SK-N-SH (cell line): ENCODE measurements around the gene GLRB. TPM values are rescaled to one million over a fixed set of nuclear protein-coding genes. Genes with fewer than 3 reads are reported as not detected.

Experiments used
- CTCF ChIA-PET: fragments of 300-600, 350-600 bp; formaldehyde crosslinking; extraction: SDS; loops from one replicate; lab custom pipeline; 2021; lab: Yijun Ruan, JAX
- POLR2A ChIA-PET: fragments of 350-600 bp; sonication (Branson Sonifier 250); formaldehyde crosslinking; extraction: SDS; loops from one replicate; lab custom pipeline; 2020; ENCODE audit warnings: antibody characterized with exemption, inconsistent platforms; lab: Yijun Ruan, JAX
- DNase-seq: peaks from one replicate; pipeline ENCODE4 v3.0.0; 2012
- H2AFZ ChIP-seq: fragments of 200-600 bp; sonication (generic); 2 replicates; pipeline ENCODE4 v1.8.1; 2016; ENCODE audit warnings: antibody characterized with exemption, mild to moderate bottlenecking, low read depth
- H3F3A ChIP-seq: fragments of 200-600 bp; sonication (generic); replicated peaks from 2 replicates; pipeline ENCODE3; 2016; ENCODE audit warnings: antibody characterized with exemption, mild to moderate bottlenecking; ENCODE audit not compliant: insufficient read depth
- H3K27ac ChIP-seq, 2 experiments: fragments of 200-500 bp in 1 of 2; fragments of 200-600 bp in 1 of 2; sonication (Bioruptor generic) in 1 of 2; sonication (generic), shearing (Covaris generic) in 1 of 2; 2 replicates each; pipeline versions ENCODE4 v1.5.1 to v1.6.1; 2014 to 2016; ENCODE audit warnings: low read depth in 2 of 2, inconsistent platforms in 1 of 2, low read length in 1 of 2, mild to moderate bottlenecking in 1 of 2, mixed read lengths in 1 of 2
- H3K27me3 ChIP-seq: fragments of 200-600 bp; sonication (generic), shearing (Covaris generic); 2 replicates; pipeline ENCODE4 v1.6.1; 2016; ENCODE audit warnings: mixed run types; ENCODE audit not compliant: insufficient read depth
- H3K36me3 ChIP-seq, 2 experiments: fragments of 200-500 bp in 1 of 2; fragments of 200-600 bp in 1 of 2; sonication (Bioruptor generic) in 1 of 2; sonication (generic) in 1 of 2; replicated peaks in 1 of 2; 2 replicates each; pipeline versions ENCODE3 to v1.5.1; 2014 to 2016; ENCODE audit warnings: low read length in 1 of 2, mild to moderate bottlenecking in 1 of 2; ENCODE audit not compliant: insufficient read depth in 2 of 2, control insufficient read depth in 1 of 2
- H3K4me1 ChIP-seq, 2 experiments: fragments of 200-500 bp in 1 of 2; fragments of 200-600 bp in 1 of 2; sonication (Bioruptor generic) in 1 of 2; sonication (generic), shearing (Covaris generic) in 1 of 2; 2 replicates each; pipeline versions ENCODE4 v1.5.1 to v1.6.1; 2014 to 2016; ENCODE audit warnings: low read depth in 1 of 2, low read length in 1 of 2, mixed run types in 1 of 2; ENCODE audit not compliant: insufficient read depth in 2 of 2, control insufficient read depth in 1 of 2
- H3K4me2 ChIP-seq: fragments of 200-600 bp; sonication (generic), shearing (Covaris generic); 2 replicates; pipeline ENCODE4 v1.6.1; 2017; ENCODE audit warnings: mixed run types
- H3K4me3 ChIP-seq, 2 experiments: fragments of 200-500 bp in 1 of 2; fragments of 200-600 bp in 1 of 2; sonication (Bioruptor generic) in 1 of 2; sonication (generic), shearing (Covaris generic) in 1 of 2; 2 replicates each; pipeline versions ENCODE4 v1.5.1 to v1.8.1; 2014 to 2016; ENCODE audit warnings: low read depth in 2 of 2, inconsistent platforms in 1 of 2, low read length in 1 of 2, mild to moderate bottlenecking in 1 of 2, mixed read lengths in 1 of 2, moderate library complexity in 1 of 2
- H3K79me2 ChIP-seq: fragments of 200-600 bp; sonication (generic); 2 replicates; pipeline ENCODE4 v1.8.1; 2017; ENCODE audit warnings: mild to moderate bottlenecking; ENCODE audit not compliant: insufficient read depth
- H3K9ac ChIP-seq: fragments of 200-600 bp; sonication (generic); 2 replicates; pipeline ENCODE4 v1.6.1; 2017; ENCODE audit warnings: mixed run types
- H3K9me2 ChIP-seq: fragments of 200-600 bp; sonication (generic); 2 replicates; pipeline ENCODE4 v1.6.1; 2017; ENCODE audit warnings: mixed run types
- H3K9me3 ChIP-seq: fragments of 200-600 bp; sonication (generic); 2 replicates; pipeline ENCODE4 v1.6.1; 2017; ENCODE audit warnings: mixed run types, mild to moderate bottlenecking, moderate library complexity
- H4K20me1 ChIP-seq: fragments of 200-600 bp; sonication (generic); 2 replicates; pipeline ENCODE4 v1.6.1; 2017; ENCODE audit warnings: mild to moderate bottlenecking, mixed run types; ENCODE audit not compliant: insufficient read depth
- CHD2 ChIP-seq: fragments of 150-350 bp; IDR thresholded peaks from 2 replicates; pipeline ENCODE4 v1.6.1; 2018; ENCODE audit warnings: low read length; ENCODE audit not compliant: partially characterized antibody
- CTCF ChIP-seq: fragments of 200-600 bp; sonication (generic); IDR thresholded peaks from 2 replicates; pipeline ENCODE4 v1.6.1; 2017; ENCODE audit warnings: antibody characterized with exemption, mild to moderate bottlenecking, moderate library complexity
- ELF1 ChIP-seq: IDR thresholded peaks from 2 replicates; pipeline ENCODE4 v1.4.0; 2012
- EP300 ChIP-seq, 2 experiments: IDR thresholded peaks; 2 replicates each; pipeline versions ENCODE4 v1.4.0 to v1.6.1; 2012; ENCODE audit warnings: borderline replicate concordance in 1 of 2, low read depth in 1 of 2, low read length in 1 of 2
- FOSL2 ChIP-seq: IDR thresholded peaks from 2 replicates; pipeline ENCODE4 v1.4.0; 2012; ENCODE audit warnings: low read depth, mild to moderate bottlenecking, moderate library complexity, borderline replicate concordance
- FOXM1 ChIP-seq: IDR thresholded peaks from 2 replicates; pipeline ENCODE4 v1.4.0; 2012; ENCODE audit warnings: low read depth, mild to moderate bottlenecking
- GABPA ChIP-seq: IDR thresholded peaks from 2 replicates; pipeline ENCODE4 v1.4.0; 2012; ENCODE audit warnings: low read depth, mild to moderate bottlenecking
- GATA2 ChIP-seq: sonication (generic); formaldehyde crosslinking; IDR thresholded peaks from 2 replicates; pipeline ENCODE4 v1.5.0; 2020; ENCODE audit warnings: mild to moderate bottlenecking, missing genetic modification reagents
- JUND ChIP-seq: IDR thresholded peaks from 2 replicates; pipeline ENCODE4 v1.4.0; 2012
- MAX ChIP-seq: IDR thresholded peaks from 2 replicates; pipeline ENCODE4 v1.4.0; 2012; ENCODE audit warnings: low read depth
- NFIC ChIP-seq: IDR thresholded peaks from 2 replicates; pipeline ENCODE4 v1.4.0; 2012; ENCODE audit warnings: borderline replicate concordance
- NRF1 ChIP-seq: IDR thresholded peaks from 2 replicates; pipeline ENCODE4 v1.6.1; 2012; ENCODE audit warnings: low read depth, mild to moderate bottlenecking, low read length
- PBX3 ChIP-seq: IDR thresholded peaks from 2 replicates; pipeline ENCODE4; 2012
- RAD21 ChIP-seq: IDR thresholded peaks from 2 replicates; pipeline ENCODE4 v1.6.1; 2012; ENCODE audit warnings: mild to moderate bottlenecking, low read length
- RCOR1 ChIP-seq: fragments of 150-350 bp; IDR thresholded peaks from 2 replicates; pipeline ENCODE4 v1.6.1; 2017; ENCODE audit warnings: antibody characterized with exemption, low read length
- RXRA ChIP-seq: IDR thresholded peaks from 2 replicates; pipeline ENCODE4 v1.4.0; 2012; ENCODE audit warnings: low read depth, mild to moderate bottlenecking, borderline replicate concordance
- SIN3A ChIP-seq: IDR thresholded peaks from 2 replicates; pipeline ENCODE4 v1.6.1; 2012; ENCODE audit warnings: low read depth, mild to moderate bottlenecking, low read length, moderate library complexity, borderline replicate concordance
- TAF1 ChIP-seq: IDR thresholded peaks from 2 replicates; pipeline ENCODE4 v1.6.1; 2012; ENCODE audit warnings: low read depth, mild to moderate bottlenecking, low read length, moderate library complexity, borderline replicate concordance
- TCF12 ChIP-seq: IDR thresholded peaks from 2 replicates; pipeline ENCODE4 v1.4.0; 2012
- TEAD4 ChIP-seq: IDR thresholded peaks from 2 replicates; pipeline ENCODE4 v1.4.0; 2012; ENCODE audit warnings: mild to moderate bottlenecking, borderline replicate concordance; ENCODE audit not compliant: insufficient read depth
- USF1 ChIP-seq: IDR thresholded peaks from 2 replicates; pipeline ENCODE4 v1.4.0; 2012; ENCODE audit warnings: low read depth, borderline replicate concordance
- YY1 ChIP-seq: IDR thresholded peaks from 2 replicates; pipeline ENCODE4 v1.4.0; 2012; ENCODE audit warnings: low read depth, mild to moderate bottlenecking
- WGBS: methylation state at CpG from one replicate; pipeline ENCODE4 v1.1.6; 2017; ENCODE audit warnings: low lambda C conversion rate; 5-methylcytosine and 5-hydroxymethylcytosine counted together
- polyA plus RNA-seq, 3 experiments: library from polyadenylated mRNA; depleted of rRNA; stranded (reverse); fragments of >200 nt; gene quantifications; 2 replicates each; pipeline ENCODE4 v1.2.3, GENCODE V29; 2012

Gene GLRB
- polyA plus RNA-seq, 1 of the 3 experiments (the other 2 are of a cell fraction) = 7.6 TPM

- DNase-seq = no peak
- Histone ChIP-seq H3K4me2 (no peak overlapping the region), H3K79me2 (no peaks in the 10 kb centered on the region), H4K20me1 (no peaks in the 10 kb centered on the region), H3K4me3 (no peak overlapping the region), H3K27me3 (no peaks in the 10 kb centered on the region), H2AFZ (no peak overlapping the region), H3K9me3 (no peaks in the 10 kb centered on the region), H3K9ac (no peak overlapping the region), H3K9me2 (no peaks in the 10 kb centered on the region), H3K36me3 (no peaks in the 10 kb centered on the region), H3K4me1 (no peaks in the 10 kb centered on the region), H3K27ac (no peak overlapping the region), H3F3A (no peaks in the 10 kb centered on the region)
- ChIA-PET CTCF (no interaction called here), POLR2A (no interaction called here)
- TF ChIP-seq CTCF (no peak), TCF12 (no peak), RXRA (no peak), JUND (no peak), TEAD4 (no peak), GABPA (no peak), SIN3A (no peak)
- 77% methylated on average over 1 of the region's 1 CpG for WGBS
These were observed 28.6 kb downstream of the GLRB start for GRCh38 chr4:157104541-157104940.

GRCh38 chr4:157114671-157115070 is 38.7 kb downstream of the GLRB start:
- Histone ChIP-seq H3K9ac (no peak overlapping the region), H2AFZ (no peak overlapping the region), H3K9me2 (no peaks in the 10 kb centered on the region), H3K27me3 (no peaks in the 10 kb centered on the region), H3K36me3 (no peaks in the 10 kb centered on the region), H3K79me2 (no peaks in the 10 kb centered on the region), H3K4me3 (no peak overlapping the region), H3K9me3 (no peaks in the 10 kb centered on the region), H3K27ac (no peak overlapping the region; a peak in 1 of 4 replicates), H3K4me1 (peaks cover 0 to 22% of the 10 kb centered on the region in 2 experiments; a peak in 2 of 4 replicates), H3K4me2 (no peak overlapping the region), H4K20me1 (no peaks in the 10 kb centered on the region), H3F3A (peaks cover 18% of the 10 kb centered on the region)
- WGBS = 82% methylated on average over 6 of the region's 6 CpGs
- DNase-seq = no peak
- POLR2A ChIA-PET = no interaction called here
- CTCF ChIA-PET = no interaction called here
- TF ChIP-seq PBX3 = no peak
- TF ChIP-seq TEAD4 = no peak
- no peak for TF ChIP-seq GATA2
- TF ChIP-seq MAX = no peak
- TF ChIP-seq FOSL2 = no peak
- no peak for TF ChIP-seq FOXM1
- TF ChIP-seq CHD2 = no peak
- TF ChIP-seq SIN3A = no peak
- no peak for TF ChIP-seq ELF1
- no peak for TF ChIP-seq YY1
- no peak for TF ChIP-seq RCOR1
- TF ChIP-seq RXRA = no peak
- no peak for TF ChIP-seq TAF1
- TF ChIP-seq RAD21 = no peak
- TF ChIP-seq NRF1 = no peak
- no peak for TF ChIP-seq EP300 (IDR thresholded peaks at IDR 0.05; ENCODE audit: borderline replicate concordance in 1 of 2, low read depth in 1 of 2, low read length in 1 of 2)
- no peak for TF ChIP-seq NFIC
- no peak for TF ChIP-seq USF1
